Neural crest cell (in vitro differentiated cells): ENCODE data around the gene MANF. TPM values are rescaled to one million over a fixed set of nuclear protein-coding genes. Genes with fewer than 3 reads are reported as not detected.

Experiments used
- DNase-seq: peaks from one replicate; pipeline ENCODE4 v3.0.0; 2021; ENCODE audit warnings: low read depth, mixed read lengths, low spot score
- H3K27ac Mint-ChIP-seq: one replicate; pipeline ENCODE4 v1.8.0; 2021; ENCODE audit warnings: mild to moderate bottlenecking, mixed read lengths; ENCODE audit not compliant: unreplicated experiment
- H3K27me3 Mint-ChIP-seq: 2 replicates; pipeline ENCODE4 v1.8.0; 2021; ENCODE audit warnings: low read depth, mild to moderate bottlenecking, mixed read lengths
- H3K36me3 Mint-ChIP-seq: 2 replicates; pipeline ENCODE4 v1.8.0; 2021; ENCODE audit warnings: low read depth, mild to moderate bottlenecking, mixed read lengths
- H3K4me1 Mint-ChIP-seq: 2 replicates; pipeline ENCODE4 v1.8.0; 2021; ENCODE audit warnings: mixed read lengths
- H3K4me3 Mint-ChIP-seq: one replicate; pipeline ENCODE4 v1.8.0; 2021; ENCODE audit warnings: mild to moderate bottlenecking, mixed read lengths
- H3K9me3 Mint-ChIP-seq: 2 replicates; pipeline ENCODE4 v1.8.0; 2021; ENCODE audit warnings: mixed read lengths
- total RNA-seq: library from RNA; stranded (reverse); gene quantifications from 2 replicates; pipeline ENCODE4 v1.2.1, GENCODE V29; 2021
- TF ChIP-seq, protein P1 (sequence below): fragments of 200-600 bp; sonication (generic); conservative IDR thresholded peaks from 2 replicates; pipeline ENCODE4 v1.5.0; 2021; ENCODE audit warnings: antibody characterized with exemption, mild to moderate bottlenecking

MANF gene
- total RNA-seq, 1 donor from 2014 or later, result 114 TPM

DNA sequence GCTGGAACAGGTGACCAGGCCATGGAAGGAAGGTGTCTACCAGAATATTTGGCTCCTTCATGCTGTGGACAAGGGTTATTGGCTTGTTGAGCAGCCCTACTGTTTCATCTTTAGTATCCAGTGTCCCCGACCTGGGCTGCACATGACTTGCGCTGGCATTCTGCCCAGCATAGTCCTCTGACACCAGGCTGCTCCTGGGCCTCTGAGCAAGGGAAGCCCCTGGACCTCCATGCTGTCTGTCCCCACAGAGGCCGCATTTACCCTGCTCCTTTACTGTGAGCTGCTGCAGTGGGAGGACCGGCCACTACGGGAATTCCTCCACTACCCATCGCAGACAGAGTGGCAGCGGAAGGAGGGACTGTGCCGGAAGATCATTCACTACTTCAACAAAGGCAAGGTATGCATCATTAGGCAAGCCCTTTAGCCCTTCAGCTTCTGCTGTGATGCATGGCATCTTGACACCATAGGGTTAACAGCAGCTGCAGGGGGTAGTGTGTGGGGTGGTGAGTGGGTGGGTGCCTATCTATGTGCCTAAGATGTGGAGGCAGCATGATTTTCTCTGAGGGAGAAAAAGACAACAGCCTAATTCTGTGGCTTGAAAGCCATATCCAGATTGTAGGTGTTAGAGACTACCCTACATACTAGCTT is 44.0 kb upstream of the MANF start:
- TF ChIP-seq, protein P1, sequence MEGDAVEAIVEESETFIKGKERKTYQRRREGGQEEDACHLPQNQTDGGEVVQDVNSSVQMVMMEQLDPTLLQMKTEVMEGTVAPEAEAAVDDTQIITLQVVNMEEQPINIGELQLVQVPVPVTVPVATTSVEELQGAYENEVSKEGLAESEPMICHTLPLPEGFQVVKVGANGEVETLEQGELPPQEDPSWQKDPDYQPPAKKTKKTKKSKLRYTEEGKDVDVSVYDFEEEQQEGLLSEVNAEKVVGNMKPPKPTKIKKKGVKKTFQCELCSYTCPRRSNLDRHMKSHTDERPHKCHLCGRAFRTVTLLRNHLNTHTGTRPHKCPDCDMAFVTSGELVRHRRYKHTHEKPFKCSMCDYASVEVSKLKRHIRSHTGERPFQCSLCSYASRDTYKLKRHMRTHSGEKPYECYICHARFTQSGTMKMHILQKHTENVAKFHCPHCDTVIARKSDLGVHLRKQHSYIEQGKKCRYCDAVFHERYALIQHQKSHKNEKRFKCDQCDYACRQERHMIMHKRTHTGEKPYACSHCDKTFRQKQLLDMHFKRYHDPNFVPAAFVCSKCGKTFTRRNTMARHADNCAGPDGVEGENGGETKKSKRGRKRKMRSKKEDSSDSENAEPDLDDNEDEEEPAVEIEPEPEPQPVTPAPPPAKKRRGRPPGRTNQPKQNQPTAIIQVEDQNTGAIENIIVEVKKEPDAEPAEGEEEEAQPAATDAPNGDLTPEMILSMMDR, result no peak
- Mint-ChIP-seq H3K27me3 (no peaks in the 10 kb centered on the region), H3K4me1 (peaks cover 10% of the 10 kb centered on the region), H3K9me3 (no peaks in the 10 kb centered on the region), H3K36me3 (peaks cover 4% of the 10 kb centered on the region), H3K4me3 (no peak overlapping the region), H3K27ac (no peak overlapping the region)
- no peak for DNase-seq

- no peak overlapping the region for H3K27ac Mint-ChIP-seq
Observed at GRCh38 chr3:51343918-51344687, 41.0 kb upstream of the MANF start.

GRCh38 chr3:51350751-51351150 is 34.3 kb upstream of the MANF start:
- H3K4me1 Mint-ChIP-seq, result no peaks in the 10 kb centered on the region
- peaks cover 5% of the 10 kb centered on the region for H3K9me3 Mint-ChIP-seq
- no peaks in the 10 kb centered on the region for H3K36me3 Mint-ChIP-seq
- TF ChIP-seq, protein P1, result no peak
- DNase-seq, result no peak
- no peak overlapping the region for H3K4me3 Mint-ChIP-seq
- no peak overlapping the region for H3K27ac Mint-ChIP-seq
- no peaks in the 10 kb centered on the region for H3K27me3 Mint-ChIP-seq

More at GRCh38 chr3:51343918-51344687, 41.0 kb upstream of the MANF start:
- H3K27me3 Mint-ChIP-seq, result no peaks in the 10 kb centered on the region
- peaks cover 10% of the 10 kb centered on the region for H3K4me1 Mint-ChIP-seq
- TF ChIP-seq, protein P1, result no peak
- no peak overlapping the region for H3K4me3 Mint-ChIP-seq
- H3K9me3 Mint-ChIP-seq, result no peaks in the 10 kb centered on the region
- DNase-seq, result no peak
- peaks cover 2% of the 10 kb centered on the region for H3K36me3 Mint-ChIP-seq

GRCh38 chr3:51353131-51353530 is 32.0 kb upstream of the MANF start:
- Mint-ChIP-seq H3K36me3 (no peaks in the 10 kb centered on the region), H3K27me3 (no peaks in the 10 kb centered on the region), H3K9me3 (peaks cover 5% of the 10 kb centered on the region), H3K4me1 (no peaks in the 10 kb centered on the region), H3K27ac (no peak overlapping the region), H3K4me3 (no peak overlapping the region)
- TF ChIP-seq, protein P1, result no peak
- DNase-seq, result no peak

DNA sequence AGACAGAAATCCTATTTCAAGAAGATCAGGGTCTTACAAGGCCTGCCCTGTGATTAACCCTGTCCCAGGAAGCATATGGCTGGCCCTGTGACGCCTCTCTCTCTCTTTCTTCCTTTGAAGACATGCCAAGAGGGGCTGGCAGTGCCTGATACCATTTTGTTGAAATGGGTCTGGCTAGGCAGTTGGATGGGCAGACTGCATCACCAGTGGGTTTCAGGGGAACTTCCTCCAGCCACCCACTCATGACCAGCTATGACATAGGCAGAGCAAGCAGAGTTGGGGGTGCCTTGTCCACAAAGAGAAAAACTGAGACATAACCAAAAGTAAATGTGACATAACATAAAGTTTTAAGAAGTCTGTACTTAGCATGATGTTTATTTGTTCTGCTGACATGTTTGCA is 31.4 kb upstream of the MANF start:
- H3K27me3 Mint-ChIP-seq, result no peaks in the 10 kb centered on the region
- no peaks in the 10 kb centered on the region for H3K36me3 Mint-ChIP-seq

More for the DNA sequence above, 31.4 kb upstream of the MANF start:
- TF ChIP-seq, protein P1, result no peak
- peaks cover 5% of the 10 kb centered on the region for H3K9me3 Mint-ChIP-seq
- H3K4me3 Mint-ChIP-seq, result no peak overlapping the region
- DNase-seq, result no peak
- H3K27ac Mint-ChIP-seq, result no peak overlapping the region
- H3K4me1 Mint-ChIP-seq, result no peaks in the 10 kb centered on the region
